KMS-11 (cell line): ENCODE results near the gene ENPP7.

Experiments used
- H2AFZ ChIP-seq: fragments of 200-600 bp; sonication (generic); 2 replicates; pipeline ENCODE4 v1.6.1; 2016; ENCODE audit warnings: antibody characterized with exemption, mixed run types, low read depth
- H3K27ac ChIP-seq: fragments of 200-600 bp; sonication (generic); 2 replicates; pipeline ENCODE4 v1.6.1; 2016; ENCODE audit warnings: mild to moderate bottlenecking, mixed run types
- H3K27me3 ChIP-seq: fragments of 200-600 bp; sonication (generic); 2 replicates; pipeline ENCODE4 v1.6.1; 2017; ENCODE audit warnings: mild to moderate bottlenecking, low read depth, mixed run types, moderate library complexity; ENCODE audit not compliant: insufficient read depth
- H3K36me3 ChIP-seq: fragments of 200-600 bp; sonication (generic); 2 replicates; pipeline ENCODE4 v1.6.1; 2017; ENCODE audit warnings: mild to moderate bottlenecking, mixed run types; ENCODE audit not compliant: insufficient read depth
- H3K4me1 ChIP-seq: fragments of 200-600 bp; sonication (generic); 2 replicates; pipeline ENCODE4 v1.6.1; 2016; ENCODE audit warnings: mild to moderate bottlenecking, low read depth, mixed run types; ENCODE audit not compliant: poor library complexity, severe bottlenecking
- H3K4me2 ChIP-seq: fragments of 200-600 bp; sonication (generic); 2 replicates; pipeline ENCODE4 v1.7.0; 2016; ENCODE audit warnings: mild to moderate bottlenecking, mixed run types
- H3K4me3 ChIP-seq: fragments of 200-600 bp; sonication (generic); IDR thresholded peaks from 2 replicates; pipeline ENCODE4 v1.6.1; 2017; ENCODE audit warnings: low read depth, low read length, mixed read lengths; ENCODE audit not compliant: insufficient read depth
- H3K79me2 ChIP-seq: fragments of 200-600 bp; sonication (generic); 2 replicates; pipeline ENCODE4 v1.6.1; 2016; ENCODE audit warnings: low read depth, mixed run types; ENCODE audit not compliant: insufficient read depth
- H3K9ac ChIP-seq: fragments of 200-600 bp; sonication (generic); 2 replicates; pipeline ENCODE4 v1.6.1; 2016; ENCODE audit warnings: mild to moderate bottlenecking, mixed run types
- H4K20me1 ChIP-seq: fragments of 200-600 bp; sonication (generic); 2 replicates; pipeline ENCODE4 v1.6.1; 2016; ENCODE audit warnings: mild to moderate bottlenecking, mixed run types; ENCODE audit not compliant: insufficient read depth
- CTCF ChIP-seq: fragments of 200-600 bp; sonication (generic); conservative IDR thresholded peaks from 2 replicates; pipeline ENCODE4 v1.6.1; 2017; ENCODE audit warnings: low read depth, mild to moderate bottlenecking, antibody characterized with exemption, low read length, moderate library complexity, mixed read lengths

Gene ENPP7

GRCh38 chr17:79713391-79713790 is 17.4 kb upstream of the ENPP7 start:
- H3K9ac ChIP-seq = no peak overlapping the region
- no peak overlapping the region for H3K4me2 ChIP-seq

GRCh38 chr17:79714176-79715097 is 16.3 kb upstream of the ENPP7 start:
- no peaks in the 10 kb centered on the region for H3K79me2 ChIP-seq
- TF ChIP-seq CTCF = no peak
- H3K27me3 ChIP-seq = peaks cover 83% of the 10 kb centered on the region
- no peaks in the 10 kb centered on the region for H3K36me3 ChIP-seq
- no peak overlapping the region for H3K4me3 ChIP-seq
- no peaks in the 10 kb centered on the region for H4K20me1 ChIP-seq
- no peak overlapping the region for H3K9ac ChIP-seq
- H3K27ac ChIP-seq = no peak overlapping the region
- no peak overlapping the region for H2AFZ ChIP-seq
- no peak overlapping the region for H3K4me2 ChIP-seq
- H3K4me1 ChIP-seq = no peaks in the 10 kb centered on the region

More at GRCh38 chr17:79713391-79713790, 17.4 kb upstream of the ENPP7 start:
- H4K20me1 ChIP-seq = no peaks in the 10 kb centered on the region
- H3K27ac ChIP-seq = no peak overlapping the region
- no peak overlapping the region for H2AFZ ChIP-seq
- H3K4me1 ChIP-seq = no peaks in the 10 kb centered on the region
- H3K79me2 ChIP-seq = no peaks in the 10 kb centered on the region
- H3K27me3 ChIP-seq = peaks cover 75% of the 10 kb centered on the region
- H3K36me3 ChIP-seq = no peaks in the 10 kb centered on the region
- H3K4me3 ChIP-seq = no peak overlapping the region
- TF ChIP-seq CTCF = no peak

GRCh38 chr17:79715098-79715942 is 15.4 kb upstream of the ENPP7 start:
- H3K4me1 ChIP-seq = no peaks in the 10 kb centered on the region
- no peak for TF ChIP-seq CTCF
- no peak overlapping the region for H3K4me2 ChIP-seq
- H3K36me3 ChIP-seq = no peaks in the 10 kb centered on the region
- no peak overlapping the region for H3K27ac ChIP-seq
- H2AFZ ChIP-seq = no peak overlapping the region
- no peaks in the 10 kb centered on the region for H4K20me1 ChIP-seq
- no peak overlapping the region for H3K9ac ChIP-seq
- H3K4me3 ChIP-seq = no peak overlapping the region
- H3K27me3 ChIP-seq = peaks cover 88% of the 10 kb centered on the region
- no peaks in the 10 kb centered on the region for H3K79me2 ChIP-seq

- no peak for TF ChIP-seq CTCF
- no peaks in the 10 kb centered on the region for H3K79me2 ChIP-seq
- no peaks in the 10 kb centered on the region for H4K20me1 ChIP-seq
- no peak overlapping the region for H3K9ac ChIP-seq
- H3K4me1 ChIP-seq = no peaks in the 10 kb centered on the region
- H3K36me3 ChIP-seq = no peaks in the 10 kb centered on the region
- H3K27ac ChIP-seq = no peak overlapping the region
- no peak overlapping the region for H2AFZ ChIP-seq
- peaks cover 88% of the 10 kb centered on the region for H3K27me3 ChIP-seq
- H3K4me2 ChIP-seq = no peak overlapping the region
- H3K4me3 ChIP-seq = no peak overlapping the region
These were observed 14.6 kb upstream of the ENPP7 start for GRCh38 chr17:79715943-79716797.
